IPS-11a (cell line): ENCODE measurements around the gene GMCL2.
A peak's percentile ranks its signal among the peaks of the same experiment; 100 is the strongest.

Experiments used
- H3K4me3 ChIP-seq: one replicate; pipeline ENCODE4 v1.5.1; 2013; ENCODE audit warnings: low read depth, low read length, control low read depth

GMCL2 gene

GRCh38 chr5:178186427-178186826, 744 bp downstream of the GMCL2 start:
- H3K4me3 ChIP-seq = no peak overlapping the region

GRCh38 chr5:178182158-178182876, 4.9 kb downstream of the GMCL2 start:
- H3K4me3 ChIP-seq = no peak overlapping the region

DNA sequence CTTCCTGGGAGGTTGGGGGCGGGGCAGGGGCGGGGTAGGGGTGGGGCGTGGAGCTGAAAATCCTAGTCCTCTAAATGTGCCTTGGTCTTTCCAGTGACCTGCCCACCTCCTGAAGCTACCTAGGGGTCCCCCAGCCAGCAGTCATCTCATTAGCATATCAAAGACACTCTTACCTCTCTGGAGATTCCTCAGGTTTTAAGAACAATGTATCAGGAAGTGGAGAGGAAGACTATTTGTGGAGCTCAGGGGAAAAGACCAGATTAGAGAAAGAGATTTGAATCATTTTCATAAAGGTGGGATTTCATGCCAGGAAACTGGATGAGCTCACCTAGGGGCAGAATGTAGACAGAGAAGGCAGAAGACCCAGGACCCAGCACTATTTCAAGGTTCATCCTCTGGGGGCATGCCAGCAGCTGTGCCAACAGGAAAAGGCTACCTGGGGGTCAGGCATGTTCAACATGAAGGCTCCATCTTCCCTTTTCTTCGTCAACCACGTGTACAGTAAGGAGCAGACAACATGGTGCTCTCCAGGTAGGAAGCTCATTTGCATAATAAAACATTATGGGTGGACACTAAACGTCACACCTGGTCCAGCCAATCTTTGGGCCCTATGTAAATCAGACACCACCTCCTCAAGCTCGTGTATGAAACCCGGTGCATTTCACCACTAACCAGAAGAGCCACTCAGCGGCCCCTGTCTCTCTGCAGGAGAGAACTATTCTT, 6.9 kb downstream of the GMCL2 start:
- H3K4me3 ChIP-seq = no peak overlapping the region

DNA sequence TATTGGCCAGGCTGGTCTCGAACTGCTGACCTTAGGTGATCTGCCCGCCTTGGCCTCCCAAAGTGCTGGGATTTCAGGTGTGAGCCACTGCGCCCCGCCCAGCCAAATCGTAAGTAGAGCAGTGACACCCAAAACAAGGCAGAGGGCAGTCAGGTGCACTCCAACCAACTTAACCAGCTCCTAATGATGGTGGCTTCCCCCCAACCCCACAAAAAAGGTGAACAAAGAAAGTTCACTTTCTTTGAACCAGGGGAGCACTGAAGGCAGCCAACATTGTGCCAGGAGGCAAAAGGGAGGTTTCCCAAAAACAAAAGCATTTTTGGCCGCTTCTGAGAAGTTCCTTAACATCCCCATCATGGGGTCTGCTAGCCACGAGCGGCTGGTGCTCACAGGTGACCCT, 9.6 kb downstream of the GMCL2 start:
- H3K4me3 ChIP-seq = no peak overlapping the region

DNA sequence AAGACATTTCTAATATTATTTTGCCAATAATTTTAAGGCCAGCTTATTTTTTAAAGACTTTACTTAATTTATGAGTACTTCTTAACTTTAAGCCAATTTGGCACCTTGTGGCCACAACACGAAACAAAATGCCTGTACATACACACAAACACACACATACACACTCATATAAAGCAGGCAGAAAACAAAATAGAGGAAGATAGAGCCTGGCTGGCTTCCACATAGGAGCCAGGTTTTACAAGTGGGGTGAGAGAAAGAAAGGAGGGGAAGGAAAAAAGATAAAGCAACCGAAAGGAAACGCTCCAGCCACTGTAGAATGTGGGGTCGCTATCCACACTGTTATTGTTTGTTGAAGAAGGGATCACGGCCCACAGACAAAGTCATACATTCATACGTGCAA, 10.4 kb downstream of the GMCL2 start:
- no peak overlapping the region for H3K4me3 ChIP-seq

DNA sequence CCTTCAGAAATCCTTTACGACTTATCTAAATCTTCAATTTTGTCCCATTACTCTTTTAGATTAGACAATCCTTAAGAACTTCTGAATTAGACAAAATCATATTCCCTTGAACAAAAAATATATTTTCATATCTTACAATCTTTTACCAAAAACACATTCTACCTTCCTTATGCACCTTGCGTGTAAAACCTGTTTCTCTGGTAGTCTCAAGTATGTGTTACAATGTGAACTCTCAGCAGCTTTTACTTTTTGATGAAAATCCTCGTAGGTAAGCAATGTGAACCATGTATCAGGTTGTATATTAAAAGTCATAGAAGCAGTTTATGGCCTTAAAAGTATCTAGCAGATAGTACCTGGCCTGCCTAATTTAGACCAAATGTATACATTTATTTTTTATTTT, 12.7 kb downstream of the GMCL2 start:
- H3K4me3 ChIP-seq = no peak overlapping the region

- no peak overlapping the region for H3K4me3 ChIP-seq
These were observed 16.7 kb downstream of the GMCL2 start for GRCh38 chr5:178170455-178170854.

GRCh38 chr5:178165581-178165980, 21.6 kb downstream of the GMCL2 start:
- H3K4me3 ChIP-seq = no peak overlapping the region

- no peak overlapping the region for H3K4me3 ChIP-seq
These were observed 23.1 kb downstream of the GMCL2 start for GRCh38 chr5:178163772-178164735.

DNA sequence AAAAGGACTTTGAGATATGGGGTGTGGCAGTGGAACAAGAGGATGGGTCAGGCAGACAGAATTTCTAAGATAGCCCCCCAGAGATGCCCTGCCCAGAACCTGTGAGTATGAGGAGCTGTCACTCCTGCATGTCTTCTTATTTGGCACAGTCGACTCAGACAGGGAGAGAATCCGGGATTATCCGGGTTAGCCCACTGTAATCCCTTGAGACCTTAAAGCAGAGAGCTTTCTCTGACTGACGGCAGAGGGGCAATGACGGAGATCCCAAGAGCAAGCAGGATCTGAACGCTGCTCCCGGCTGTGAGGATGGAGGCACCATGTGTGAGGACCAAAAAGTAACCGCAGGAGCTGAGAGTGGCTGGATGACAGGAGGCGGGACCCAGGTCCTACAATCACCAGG, 24.7 kb downstream of the GMCL2 start:
- H3K4me3 ChIP-seq = no peak overlapping the region

- H3K4me3 ChIP-seq = no peak overlapping the region
These were observed 27.0 kb downstream of the GMCL2 start for GRCh38 chr5:178160176-178160575.

DNA sequence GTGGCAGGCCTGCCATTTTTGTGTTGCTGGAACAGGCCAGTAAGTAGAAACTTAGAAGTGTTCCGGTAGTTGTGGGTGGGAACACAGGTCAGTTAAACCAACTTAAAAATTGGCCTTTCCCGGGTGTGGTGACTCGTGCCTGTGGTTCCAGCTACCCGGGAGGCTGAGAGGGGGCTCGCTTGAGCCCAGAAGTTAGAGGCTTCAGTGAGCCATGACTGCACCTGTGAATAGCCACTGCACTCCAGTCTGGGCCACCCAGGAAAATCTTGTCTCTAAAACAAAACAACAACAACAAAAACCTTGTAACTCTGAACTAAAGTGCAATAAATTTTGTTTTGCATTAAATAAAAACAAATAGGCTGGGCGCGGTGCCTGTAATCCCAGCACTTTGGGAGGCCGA, 32.1 kb downstream of the GMCL2 start:
- no peak overlapping the region for H3K4me3 ChIP-seq

DNA sequence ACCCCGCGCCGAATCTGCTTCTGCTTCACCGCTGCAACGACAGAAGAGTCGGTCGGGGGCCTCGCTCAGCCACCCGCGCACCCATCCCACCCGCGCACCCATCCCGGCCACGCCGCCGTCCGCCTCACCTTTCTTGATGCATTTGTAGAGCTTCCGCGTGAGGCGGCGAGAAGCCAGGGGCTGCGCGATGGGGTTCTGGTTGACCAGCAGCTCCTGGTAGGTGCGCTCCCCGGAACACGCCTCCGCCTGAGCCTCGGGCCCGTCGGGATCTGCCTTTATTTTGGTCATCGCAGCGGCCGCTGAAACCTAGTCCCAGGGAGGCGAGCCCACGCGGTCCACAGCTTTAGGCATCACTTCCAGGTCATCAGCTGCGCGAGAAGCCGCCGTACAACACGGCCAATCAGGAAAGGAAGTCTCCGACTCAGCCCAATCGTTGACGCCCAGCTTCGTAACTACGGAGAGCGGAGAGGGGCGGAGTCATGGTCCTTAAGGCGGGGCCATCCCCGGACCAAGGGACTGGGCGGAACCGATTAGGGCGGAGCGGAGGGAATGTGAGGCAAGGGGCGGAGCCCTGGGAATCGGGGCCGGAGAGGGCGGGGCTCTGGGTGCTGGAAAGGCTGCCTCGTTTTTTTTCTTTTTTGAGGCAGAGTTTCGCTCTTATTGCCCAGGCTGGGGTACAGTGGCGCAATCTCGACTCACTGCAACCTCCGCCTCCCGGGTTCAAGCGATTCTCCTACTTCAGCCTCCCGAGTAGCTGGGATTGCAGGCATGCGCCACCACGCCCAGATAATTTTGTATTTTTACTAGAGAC, 33.4 kb downstream of the GMCL2 start, which contains the start of gene NHP2:
TSS of gene NHP2 (minus strand) at position 356 of the 811 bp plus-strand sequence. CDS start at position 288, 68 bp downstream.
- H3K4me3 ChIP-seq = peak within 1 kb of the TSS; percentile 82

DNA sequence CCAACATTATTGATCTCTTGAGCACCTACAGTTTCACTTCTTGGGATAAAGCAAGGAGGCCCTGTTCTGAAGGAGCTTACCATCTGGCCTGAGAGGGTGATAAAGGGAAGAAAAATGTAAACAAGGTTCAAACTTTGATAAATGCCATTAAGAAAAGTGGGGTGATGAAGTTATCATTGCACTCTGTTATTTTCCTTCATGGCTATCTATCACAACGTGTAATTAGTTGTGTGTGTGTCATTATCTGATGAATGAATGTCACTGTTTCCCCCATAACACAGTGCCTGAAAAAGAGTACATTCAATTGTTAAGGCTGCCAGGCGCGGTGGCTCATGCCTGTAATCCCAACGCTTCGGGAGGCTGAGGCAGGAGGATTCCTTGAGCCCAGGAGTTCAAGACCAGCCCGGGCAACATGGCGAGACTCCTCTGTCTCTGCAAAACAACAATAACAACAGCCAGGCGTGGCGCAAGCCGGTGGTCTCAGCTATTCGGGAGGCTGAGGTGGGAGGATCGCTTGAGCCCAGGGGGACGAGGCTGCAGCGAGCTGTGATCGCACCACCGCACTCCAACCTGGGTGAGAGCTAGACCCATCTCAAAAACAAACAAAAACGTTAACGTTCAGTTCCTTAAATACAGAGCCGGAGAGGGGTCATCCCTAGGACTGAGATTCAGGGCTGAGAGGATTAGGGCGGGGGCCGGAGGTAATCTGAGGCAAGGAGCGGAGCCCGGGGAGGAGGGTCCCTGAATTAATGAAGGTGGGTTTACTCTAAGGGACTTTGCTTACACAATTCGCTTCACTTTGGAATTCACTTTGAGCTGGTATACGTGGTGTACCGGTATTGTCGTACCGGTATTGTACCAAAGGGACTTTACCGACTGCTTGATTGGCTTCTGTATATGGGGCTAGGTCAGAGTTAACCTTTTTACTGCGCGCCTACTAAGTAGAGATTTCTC, 34.4 kb downstream of the GMCL2 start:
- peak overlapping the region; percentile 82 for H3K4me3 ChIP-seq

DNA sequence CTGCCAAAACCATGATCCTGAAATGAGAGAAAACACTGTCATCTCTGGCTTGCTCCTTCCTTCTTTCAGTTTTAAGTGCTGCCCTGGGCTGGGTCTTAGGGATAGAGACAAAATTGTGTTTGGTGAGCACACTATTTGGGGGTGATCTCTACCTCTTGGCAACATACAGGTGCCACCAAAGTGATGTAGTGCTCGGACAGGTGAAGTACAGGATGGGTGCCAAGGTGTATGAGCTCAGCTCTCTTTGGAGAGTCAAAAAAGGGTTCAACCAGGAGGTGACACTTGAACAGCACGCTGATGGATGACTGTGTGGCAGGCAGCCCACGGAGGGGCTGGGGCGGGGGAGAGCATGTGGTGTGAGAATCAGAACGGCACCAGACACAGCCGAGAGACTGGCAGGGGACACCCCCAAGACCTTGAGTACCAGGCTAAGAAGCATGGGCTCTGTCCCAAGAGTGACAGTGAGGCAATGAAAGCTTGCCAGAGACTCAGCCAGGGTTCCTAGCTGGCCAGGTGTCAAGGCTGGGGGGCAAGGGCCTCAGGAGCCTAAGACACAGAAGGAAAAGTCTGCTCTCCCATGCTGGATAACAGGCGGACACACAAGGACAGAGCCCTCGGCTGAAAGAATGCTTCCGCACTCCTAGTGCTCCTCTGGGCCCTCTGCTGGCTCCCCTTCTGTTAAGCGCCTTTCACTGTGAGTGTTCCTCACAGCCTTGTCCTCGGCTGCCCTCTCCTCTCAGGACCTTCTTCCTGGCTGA, 36.0 kb downstream of the GMCL2 start:
- no peak overlapping the region for H3K4me3 ChIP-seq

DNA sequence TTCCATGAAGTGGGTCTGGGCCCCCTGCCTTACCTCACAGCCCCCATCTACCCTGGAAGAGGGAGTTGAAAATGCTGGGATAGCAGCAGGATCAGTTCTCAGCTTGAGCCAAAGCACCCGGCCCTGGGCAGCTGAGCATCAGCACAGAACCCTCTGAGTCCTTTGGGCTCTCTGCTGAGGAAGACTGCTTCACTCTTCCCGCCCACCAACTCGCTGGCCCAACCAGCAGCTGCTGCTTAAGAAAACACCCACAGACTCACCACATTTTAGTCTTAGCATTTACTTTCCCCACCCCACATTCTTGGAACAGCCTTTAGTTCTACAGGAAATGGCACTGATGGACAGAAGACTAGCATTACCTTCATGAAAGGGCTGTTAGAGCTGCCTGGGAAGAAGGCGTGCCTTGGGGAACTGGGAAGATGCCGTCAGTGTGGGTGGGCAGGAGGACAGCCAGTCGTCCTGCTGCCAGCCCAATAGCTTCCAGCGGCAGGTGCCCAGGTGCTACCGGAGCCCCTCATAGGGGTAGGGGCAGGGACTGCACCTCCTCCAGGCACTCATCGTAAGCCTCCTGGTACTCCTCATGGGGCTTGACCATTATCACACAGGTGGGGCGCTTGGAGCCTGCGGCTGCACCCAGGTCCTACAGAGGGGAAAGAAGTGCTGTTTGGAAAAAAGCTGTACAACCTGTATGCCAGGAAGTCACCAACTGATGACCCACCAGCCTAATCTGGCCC, 37.8 kb downstream of the GMCL2 start:
- no peak overlapping the region for H3K4me3 ChIP-seq

DNA sequence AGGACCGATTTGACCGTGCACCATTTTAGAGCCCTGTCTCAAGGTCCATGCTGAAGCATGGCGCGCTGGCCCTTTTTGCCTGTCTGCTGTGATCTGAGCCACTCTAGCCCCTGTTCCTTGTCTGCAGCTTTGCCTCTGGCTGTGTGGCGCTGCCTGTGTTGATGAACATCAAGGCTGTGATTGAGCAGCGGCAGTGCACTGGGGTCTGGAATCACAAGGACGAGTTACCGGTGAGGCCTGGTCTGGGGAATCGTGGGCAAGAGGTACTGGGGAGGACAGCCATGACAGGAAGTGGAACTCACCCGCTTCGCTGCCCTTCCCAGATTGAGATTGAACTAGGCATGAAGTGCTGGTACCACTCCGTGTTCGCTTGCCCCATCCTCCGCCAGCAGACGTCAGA, 39.8 kb downstream of the GMCL2 start:
- no peak overlapping the region for H3K4me3 ChIP-seq
